Measurements from ENCODE around the gene KRTAP6-3. TPM values are rescaled to one million over a fixed set of nuclear protein-coding genes. Genes with fewer than 3 reads are reported as not detected.

The KRTAP6-3 gene
- total RNA-seq, result not detected

GRCh38 chr21:30592140-30592539 lies at the start of gene KRTAP6-3:
Gene KRTAP6-3 (plus strand): TSS chr21:30592440. CDS start chr21:30592446, 6 bp downstream.
- Mint-ChIP-seq H3K9me3 (no peaks in the 10 kb centered on the region), H3K36me3 (no peaks in the 10 kb centered on the region), H3K27me3 (no peaks in the 10 kb centered on the region), H3K27ac (no peak within 1 kb of the TSS), H3K4me1 (peaks cover 2% of the 10 kb centered on the region), H3K4me3 (no peak within 1 kb of the TSS)
- DNase-seq, result no peak

GRCh38 chr21:30552782-30553181 lies 39.5 kb upstream of the KRTAP6-3 start:
- peaks cover 5% of the 10 kb centered on the region for H3K9me3 Mint-ChIP-seq
- no peaks in the 10 kb centered on the region for H3K36me3 Mint-ChIP-seq
- no peak overlapping the region for H3K4me3 Mint-ChIP-seq
- no peaks in the 10 kb centered on the region for H3K4me1 Mint-ChIP-seq
- DNase-seq, result no peak
- no peaks in the 10 kb centered on the region for H3K27me3 Mint-ChIP-seq
- no peak overlapping the region for H3K27ac Mint-ChIP-seq

DNA sequence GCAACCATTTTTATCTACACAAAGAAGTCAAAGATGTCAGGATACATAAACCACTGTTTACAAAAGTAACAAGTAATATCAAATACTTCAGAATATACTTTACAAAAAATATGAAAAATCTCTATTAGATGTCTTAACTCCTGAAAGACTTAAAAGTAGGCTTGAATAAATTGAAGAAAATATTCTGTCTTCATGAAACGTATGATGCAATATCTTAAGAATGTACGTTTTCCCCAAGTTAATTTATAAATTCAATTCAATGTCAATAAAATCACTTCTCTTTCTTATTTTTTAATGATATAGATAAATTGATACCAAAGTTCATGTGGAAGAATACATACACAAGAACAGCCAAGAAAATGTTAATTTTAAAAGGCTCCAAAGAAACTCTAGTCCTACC lies 37.1 kb upstream of the KRTAP6-3 start:
- no peak overlapping the region for H3K4me3 Mint-ChIP-seq
- H3K27me3 Mint-ChIP-seq, result no peaks in the 10 kb centered on the region
- no peak overlapping the region for H3K27ac Mint-ChIP-seq
- DNase-seq, result no peak
- peaks cover 5% of the 10 kb centered on the region for H3K9me3 Mint-ChIP-seq
- H3K4me1 Mint-ChIP-seq, result no peaks in the 10 kb centered on the region
- no peaks in the 10 kb centered on the region for H3K36me3 Mint-ChIP-seq

- Mint-ChIP-seq H3K36me3 (no peaks in the 10 kb centered on the region), H3K27ac (no peak within 1 kb of the TSS), H3K27me3 (no peaks in the 10 kb centered on the region), H3K4me3 (no peak within 1 kb of the TSS), H3K9me3 (no peaks in the 10 kb centered on the region), H3K4me1 (no peaks in the 10 kb centered on the region)
- DNase-seq, result no peak
Measured at GRCh38 chr21:30561264-30561895, 30.9 kb upstream of the KRTAP6-3 start, which contains the start of gene KRTAP19-7. Gene KRTAP19-7 (minus strand): TSS chr21:30561314. CDS start chr21:30561289, 25 bp downstream.

DNA sequence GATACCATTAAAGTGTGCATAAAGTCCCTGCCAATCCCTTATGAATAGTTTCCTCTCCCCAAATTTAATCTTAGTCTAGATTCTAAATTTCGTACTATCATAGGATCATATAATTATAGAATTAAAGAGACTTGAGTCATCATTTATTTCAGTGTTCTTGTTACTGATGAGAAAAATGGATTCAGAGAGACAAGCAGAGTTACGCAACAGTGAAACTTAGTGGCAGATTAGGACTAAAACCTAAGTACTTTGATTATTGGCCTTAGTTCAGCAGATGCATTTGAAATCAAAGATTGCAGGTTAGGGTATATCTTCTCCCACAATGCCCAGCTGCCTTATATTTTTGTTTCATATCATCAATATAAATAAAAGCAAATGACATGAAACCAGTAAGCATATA lies 30.3 kb upstream of the KRTAP6-3 start:
- Mint-ChIP-seq H3K27ac (no peak overlapping the region), H3K9me3 (no peaks in the 10 kb centered on the region), H3K4me1 (no peaks in the 10 kb centered on the region), H3K4me3 (no peak overlapping the region), H3K36me3 (no peaks in the 10 kb centered on the region), H3K27me3 (no peaks in the 10 kb centered on the region)
- DNase-seq, result no peak

- Mint-ChIP-seq H3K4me3 (no peak overlapping the region), H3K27me3 (no peaks in the 10 kb centered on the region), H3K27ac (no peak overlapping the region), H3K9me3 (no peaks in the 10 kb centered on the region), H3K36me3 (no peaks in the 10 kb centered on the region), H3K4me1 (no peaks in the 10 kb centered on the region)
- no peak for DNase-seq
Measured at GRCh38 chr21:30563072-30563471, 29.2 kb upstream of the KRTAP6-3 start.

DNA sequence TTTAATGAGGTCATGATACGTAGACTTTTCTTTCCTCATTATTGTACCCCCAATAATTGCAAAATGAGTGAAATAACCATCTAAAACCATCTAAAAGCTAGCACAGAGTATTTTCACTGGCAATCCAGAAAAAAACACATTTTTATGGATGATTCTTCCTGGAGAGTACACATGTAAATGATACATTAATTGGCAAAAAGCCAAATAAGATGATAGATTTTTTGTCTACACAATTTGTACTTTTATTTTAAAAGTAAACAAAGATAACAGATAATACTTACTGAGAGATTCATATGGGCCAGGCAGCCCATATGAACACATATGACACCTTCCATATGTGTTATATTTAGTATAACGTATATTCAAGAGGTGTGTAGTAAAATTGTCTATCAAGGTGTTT lies 28.6 kb upstream of the KRTAP6-3 start:
- Mint-ChIP-seq H3K9me3 (no peaks in the 10 kb centered on the region), H3K27me3 (no peaks in the 10 kb centered on the region), H3K36me3 (no peaks in the 10 kb centered on the region), H3K4me1 (no peaks in the 10 kb centered on the region), H3K27ac (no peak overlapping the region), H3K4me3 (no peak overlapping the region)
- no peak for DNase-seq

- DNase-seq, result no peak
- Mint-ChIP-seq H3K36me3 (no peaks in the 10 kb centered on the region), H3K9me3 (no peaks in the 10 kb centered on the region), H3K4me1 (no peaks in the 10 kb centered on the region), H3K27ac (no peak overlapping the region), H3K4me3 (no peak overlapping the region), H3K27me3 (no peaks in the 10 kb centered on the region)
Measured at GRCh38 chr21:30567617-30568016, 24.6 kb upstream of the KRTAP6-3 start.

DNA sequence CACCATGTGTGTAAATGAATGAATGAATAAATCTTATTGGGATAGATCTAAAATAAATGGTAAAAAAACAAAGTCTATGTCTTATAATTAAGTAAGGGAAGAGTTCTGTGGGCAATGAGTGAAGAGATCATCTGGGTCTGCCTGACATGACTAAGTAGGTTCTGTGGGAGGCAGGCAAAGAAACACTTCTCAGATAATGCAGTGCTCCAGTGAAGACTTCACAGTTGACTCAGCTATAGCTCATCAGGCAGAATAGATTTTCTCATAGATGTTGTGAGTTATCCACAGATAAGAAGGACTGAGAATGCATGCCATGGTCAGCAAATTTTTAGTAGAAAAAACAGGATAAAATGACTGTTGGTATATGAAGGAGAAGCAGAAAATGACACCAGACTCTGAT lies 14.5 kb upstream of the KRTAP6-3 start:
- Mint-ChIP-seq H3K27me3 (peaks cover 3% of the 10 kb centered on the region), H3K27ac (no peak overlapping the region), H3K36me3 (no peaks in the 10 kb centered on the region), H3K9me3 (no peaks in the 10 kb centered on the region), H3K4me3 (no peak overlapping the region), H3K4me1 (no peaks in the 10 kb centered on the region)
- no peak for DNase-seq

- no peak overlapping the region for H3K4me3 Mint-ChIP-seq
- H3K27me3 Mint-ChIP-seq, result peaks cover 3% of the 10 kb centered on the region
- H3K36me3 Mint-ChIP-seq, result no peaks in the 10 kb centered on the region
- H3K9me3 Mint-ChIP-seq, result peaks cover 1% of the 10 kb centered on the region
- H3K27ac Mint-ChIP-seq, result no peak overlapping the region
- H3K4me1 Mint-ChIP-seq, result no peaks in the 10 kb centered on the region
- DNase-seq, result no peak
Measured at GRCh38 chr21:30579346-30579745, 12.9 kb upstream of the KRTAP6-3 start.

DNA sequence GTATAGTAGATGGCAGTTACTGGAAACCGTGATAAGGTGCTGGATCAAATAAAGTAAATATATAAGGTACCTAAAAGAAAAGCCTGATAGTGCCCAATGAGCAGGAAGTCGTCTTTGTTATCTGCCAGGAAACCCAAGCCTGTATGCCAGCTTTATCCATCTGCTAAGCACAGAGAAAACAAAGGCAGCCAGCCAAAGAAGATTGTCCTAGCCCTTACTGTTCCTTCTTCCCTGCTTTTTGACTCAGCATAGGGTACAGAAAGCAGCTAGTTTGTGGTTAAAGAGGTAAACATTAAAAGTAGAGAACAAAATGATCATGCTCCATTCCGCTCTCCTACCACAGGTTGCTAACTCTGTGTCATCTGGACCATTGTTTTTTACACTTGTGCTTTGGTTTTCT lies 12.1 kb upstream of the KRTAP6-3 start:
- no peaks in the 10 kb centered on the region for H3K4me1 Mint-ChIP-seq

DNA sequence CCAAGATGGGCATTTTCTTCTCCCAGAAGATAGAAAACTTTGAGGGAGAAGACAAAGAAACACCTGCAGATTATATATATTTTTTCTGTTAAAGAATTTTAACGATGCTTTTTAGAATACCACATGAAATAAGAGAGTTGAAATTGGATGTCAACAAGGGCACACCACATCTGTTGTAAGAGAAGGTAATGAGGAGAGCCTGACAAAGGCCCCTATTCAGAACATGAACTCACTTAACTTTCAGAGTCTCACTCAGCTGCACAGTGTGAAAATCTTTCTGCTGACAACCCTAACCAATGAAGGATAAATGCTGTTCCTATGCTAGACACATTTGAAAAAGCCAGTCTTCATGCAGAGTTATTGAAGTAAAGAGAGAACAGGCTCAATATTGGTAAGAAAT lies 9.4 kb upstream of the KRTAP6-3 start:
- Mint-ChIP-seq H3K27me3 (peaks cover 4% of the 10 kb centered on the region), H3K36me3 (no peaks in the 10 kb centered on the region), H3K27ac (no peak overlapping the region), H3K4me1 (no peaks in the 10 kb centered on the region), H3K9me3 (peaks cover 1% of the 10 kb centered on the region), H3K4me3 (no peak overlapping the region)
- no peak for DNase-seq

More for the DNA sequence above, 12.1 kb upstream of the KRTAP6-3 start:
- Mint-ChIP-seq H3K4me3 (no peak overlapping the region), H3K27ac (no peak overlapping the region), H3K36me3 (no peaks in the 10 kb centered on the region), H3K27me3 (peaks cover 7% of the 10 kb centered on the region), H3K9me3 (peaks cover 1% of the 10 kb centered on the region)
- no peak for DNase-seq

GRCh38 chr21:30590297-30590696 lies 1.9 kb upstream of the KRTAP6-3 start, which contains the start of gene KRTAP22-2:
Gene KRTAP22-2 (minus strand): TSS chr21:30590397.
- H3K9me3 Mint-ChIP-seq, result no peaks in the 10 kb centered on the region
- peaks cover 2% of the 10 kb centered on the region for H3K4me1 Mint-ChIP-seq
- H3K27me3 Mint-ChIP-seq, result no peaks in the 10 kb centered on the region
- H3K27ac Mint-ChIP-seq, result no peak within 1 kb of the TSS
- DNase-seq, result no peak
- H3K36me3 Mint-ChIP-seq, result no peaks in the 10 kb centered on the region
- H3K4me3 Mint-ChIP-seq, result no peak within 1 kb of the TSS

- Mint-ChIP-seq H3K4me1 (no peaks in the 10 kb centered on the region), H3K36me3 (no peaks in the 10 kb centered on the region), H3K27me3 (peaks cover 5% of the 10 kb centered on the region), H3K9me3 (no peaks in the 10 kb centered on the region), H3K27ac (no peak within 1 kb of the TSS), H3K4me3 (no peak within 1 kb of the TSS)
- DNase-seq, result no peak
Measured at GRCh38 chr21:30598802-30599201, 6.6 kb downstream of the KRTAP6-3 start, which contains the start of gene KRTAP6-2. Gene KRTAP6-2 (minus strand): TSS chr21:30598902. CDS start chr21:30598874, 28 bp downstream.

DNA sequence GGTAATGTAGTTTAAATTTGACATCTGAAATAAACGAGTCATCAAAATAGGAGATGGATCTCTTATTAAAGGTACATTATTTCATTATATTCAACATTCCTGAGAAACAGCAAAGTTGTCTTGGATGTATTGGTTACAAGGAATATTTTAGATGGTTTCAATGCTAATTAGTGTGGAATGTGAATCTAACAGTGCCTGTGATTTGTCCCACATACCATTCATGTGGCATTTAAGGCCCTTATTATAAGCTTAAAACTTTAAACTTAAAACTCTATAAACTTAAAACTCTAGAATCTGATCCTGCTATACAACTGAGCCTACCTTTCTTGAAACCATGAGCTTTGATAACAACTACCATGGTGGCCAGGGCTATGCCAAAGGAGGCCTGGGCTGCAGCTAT lies 8.5 kb downstream of the KRTAP6-3 start, which contains the start of gene KRTAP22-1:
KRTAP22-1 (plus strand) TSS at position 301 of the 400 bp plus-strand sequence.
- Mint-ChIP-seq H3K4me1 (no peaks in the 10 kb centered on the region), H3K27me3 (peaks cover 5% of the 10 kb centered on the region), H3K27ac (no peak within 1 kb of the TSS), H3K9me3 (no peaks in the 10 kb centered on the region), H3K36me3 (no peaks in the 10 kb centered on the region), H3K4me3 (no peak within 1 kb of the TSS)
- no peak for DNase-seq

DNA sequence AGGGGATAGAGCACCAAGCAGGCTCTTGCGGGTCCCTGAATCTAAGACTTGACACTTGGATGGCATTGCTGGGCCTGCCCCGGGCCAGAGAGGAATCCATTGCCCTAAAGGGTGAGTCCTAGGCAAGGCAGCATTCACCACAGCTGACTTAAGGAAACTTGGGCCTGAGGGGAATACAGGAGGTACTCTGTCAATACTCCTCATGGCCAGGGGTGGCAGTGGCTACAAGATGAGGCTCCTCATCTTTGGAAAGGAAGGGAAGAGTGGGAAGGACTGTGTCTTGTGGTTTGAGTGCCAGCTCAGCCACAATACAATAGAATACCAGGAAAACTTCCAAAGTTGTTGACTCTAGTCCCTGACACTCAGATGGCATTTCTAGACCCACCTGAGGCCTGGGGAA lies 13.7 kb downstream of the KRTAP6-3 start:
- H3K4me3 Mint-ChIP-seq, result no peak overlapping the region
- peaks cover 7% of the 10 kb centered on the region for H3K27me3 Mint-ChIP-seq
- no peaks in the 10 kb centered on the region for H3K4me1 Mint-ChIP-seq
- H3K9me3 Mint-ChIP-seq, result peaks cover 2% of the 10 kb centered on the region
- DNase-seq, result no peak
- H3K36me3 Mint-ChIP-seq, result no peaks in the 10 kb centered on the region
- no peak overlapping the region for H3K27ac Mint-ChIP-seq
